HG03095 (cell line): ENCODE measurements around the gene PLEKHG5.

Source experiments
- ATAC-seq: cut with Tn5 transposase; IDR thresholded peaks from one replicate; pipeline ENCODE4 v1.9.1; 2021; ENCODE audit warnings: moderate library complexity; ENCODE audit not compliant: unreplicated experiment

The PLEKHG5 gene

DNA sequence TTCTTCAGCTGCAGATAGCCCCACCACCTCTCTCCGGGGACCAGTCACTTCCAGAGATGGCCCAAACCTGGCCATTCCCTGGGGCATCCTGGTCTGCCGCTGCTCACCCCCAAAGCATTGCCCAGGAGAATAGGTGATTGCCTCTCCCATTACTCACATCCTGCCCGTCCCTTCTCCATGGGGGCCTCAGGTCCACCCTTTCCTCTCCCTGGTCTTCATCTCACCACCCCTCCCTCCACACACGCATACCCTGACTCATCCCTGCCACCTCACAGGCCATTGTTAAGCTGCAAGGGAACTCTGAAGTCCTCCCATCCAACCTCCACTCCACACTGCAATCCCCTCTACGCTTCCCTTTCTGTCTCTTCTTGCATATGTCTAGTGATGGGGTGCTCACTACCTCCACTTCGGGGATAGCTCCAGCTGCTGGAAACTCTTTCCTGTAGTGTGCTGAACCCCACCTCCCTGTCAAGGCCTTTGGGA is at the start of gene PLEKHG5:
Gene PLEKHG5, minus strand, starts transcription at position 188 of the 483 bp plus-strand sequence. CDS start 14,096 bp downstream, outside the sequence.
- no peak for ATAC-seq

- no peak for ATAC-seq
These were observed 47.5 kb upstream of the PLEKHG5 start for GRCh38 chr1:6538956-6539355.

DNA sequence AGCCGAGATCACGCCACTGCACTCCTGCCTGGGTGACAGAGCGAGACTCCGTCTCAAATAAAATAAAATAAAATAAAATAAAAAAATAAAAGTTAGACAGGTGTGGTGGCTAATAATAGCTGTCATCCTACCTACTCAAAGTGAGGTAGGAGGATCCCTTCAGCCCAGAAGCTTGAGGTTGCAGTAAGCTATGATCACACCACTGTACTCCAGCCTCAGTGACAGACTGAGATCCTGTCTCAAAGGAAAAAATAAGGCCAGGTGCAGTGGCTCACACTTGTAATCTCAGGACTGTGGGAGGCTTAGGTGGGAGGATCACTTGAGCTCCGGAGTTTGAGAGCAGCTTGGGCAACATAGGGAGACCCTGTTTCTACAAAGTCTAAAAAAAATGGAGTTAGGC is 44.8 kb upstream of the PLEKHG5 start:
- no peak for ATAC-seq

GRCh38 chr1:6535214-6535613 is 43.7 kb upstream of the PLEKHG5 start:
- no peak for ATAC-seq

DNA sequence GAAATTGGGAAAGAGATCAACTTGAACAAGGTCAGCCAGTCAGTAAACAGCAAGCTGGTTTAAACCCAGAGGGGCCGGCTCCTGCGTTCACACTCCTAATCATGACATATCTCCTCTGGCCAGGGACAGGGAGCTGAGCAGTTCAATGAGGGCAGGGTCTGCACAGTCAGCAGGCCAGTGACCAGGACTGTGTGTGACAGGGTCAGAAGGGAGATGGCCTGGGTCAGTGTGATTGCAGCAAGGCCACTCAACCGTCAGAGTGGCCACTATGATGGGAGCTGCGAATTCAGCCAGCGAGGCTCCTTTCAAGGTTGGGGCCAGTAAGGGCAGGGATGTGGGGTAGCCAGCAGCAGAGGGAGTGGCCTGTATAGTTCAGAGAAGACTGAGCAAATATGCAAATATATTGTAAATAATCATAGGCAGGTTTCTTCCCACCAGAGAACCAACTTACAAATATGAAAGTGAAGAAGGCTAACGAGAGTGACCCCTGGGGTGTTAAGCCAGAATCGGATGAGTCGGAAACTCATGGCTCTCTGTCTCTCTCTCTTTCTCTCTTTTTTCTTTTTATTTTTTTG is 42.9 kb upstream of the PLEKHG5 start:
- ATAC-seq: no peak

- ATAC-seq: no peak
These were observed 40.5 kb upstream of the PLEKHG5 start for GRCh38 chr1:6531996-6532395.

DNA sequence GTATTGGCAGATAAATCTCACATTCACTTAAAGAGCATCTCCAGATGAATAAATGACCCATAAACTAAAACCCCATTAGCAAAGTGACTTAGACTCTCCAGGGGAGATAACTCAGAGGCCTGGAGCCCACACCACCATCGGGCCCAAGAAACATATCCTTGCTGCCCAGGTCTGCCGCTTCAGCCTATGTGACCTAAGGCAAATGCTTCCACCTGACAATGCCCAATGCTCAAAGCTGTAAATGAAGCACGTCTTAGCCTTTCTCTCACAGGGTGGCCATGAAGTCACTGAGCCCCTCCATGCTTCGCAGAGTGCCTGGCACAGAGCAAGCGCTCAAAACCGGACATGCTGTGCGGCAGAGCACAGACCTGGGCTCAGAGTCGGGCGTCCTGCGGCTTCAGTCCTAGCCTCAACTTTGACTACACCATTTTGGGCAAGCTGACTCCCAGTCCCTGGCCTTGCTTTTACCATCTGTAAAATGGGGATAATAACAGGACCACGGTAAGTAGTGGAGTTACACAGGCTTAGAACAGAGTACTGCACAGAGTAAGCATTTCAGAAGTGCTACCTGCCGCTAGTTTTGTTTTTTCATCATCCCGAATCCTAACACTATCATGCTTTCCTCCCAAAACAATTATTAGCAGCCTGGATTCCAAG is 39.2 kb upstream of the PLEKHG5 start:
- ATAC-seq: no peak

GRCh38 chr1:6528492-6528891 is 37.0 kb upstream of the PLEKHG5 start:
- no peak for ATAC-seq

GRCh38 chr1:6526316-6526715 is 34.8 kb upstream of the PLEKHG5 start:
- ATAC-seq: no peak

DNA sequence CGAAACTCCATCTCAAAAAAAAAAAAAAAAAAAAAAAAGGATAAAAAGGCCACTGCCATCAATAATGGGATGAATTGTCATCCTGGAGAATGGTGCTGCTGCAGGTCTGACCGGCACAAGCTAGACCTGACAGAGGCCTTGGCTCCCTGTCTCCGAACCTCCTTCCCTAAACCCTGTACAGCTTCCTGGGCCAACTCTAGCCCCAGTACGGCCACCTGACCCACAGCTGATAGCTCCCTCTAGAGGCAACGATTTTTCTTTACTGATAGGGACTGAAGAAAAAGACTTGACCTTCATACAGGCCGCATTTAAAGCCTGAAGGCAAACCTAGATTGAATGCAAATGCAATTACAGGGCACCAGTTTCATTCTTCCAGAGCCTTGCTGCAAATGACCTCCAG is 32.1 kb upstream of the PLEKHG5 start:
- ATAC-seq: no peak

DNA sequence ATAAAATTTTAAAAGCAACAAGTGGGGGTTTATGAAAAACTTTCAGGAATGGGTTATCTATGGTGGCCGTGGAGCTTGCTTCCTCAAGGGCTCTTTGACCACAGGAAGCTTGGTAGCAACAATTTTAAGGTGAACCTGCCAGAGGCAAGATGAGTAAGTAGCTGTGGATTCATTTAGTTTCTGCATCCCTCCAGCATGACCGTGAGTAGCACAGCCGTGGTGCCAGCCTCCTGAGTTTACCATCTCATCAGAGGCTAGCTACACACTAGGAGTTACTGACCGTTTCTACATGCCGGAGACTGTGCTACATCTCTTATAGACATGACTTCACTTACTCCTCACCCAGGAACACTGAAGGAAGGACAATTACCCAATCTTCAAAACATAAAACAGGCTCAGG is 30.1 kb upstream of the PLEKHG5 start:
- no peak for ATAC-seq

DNA sequence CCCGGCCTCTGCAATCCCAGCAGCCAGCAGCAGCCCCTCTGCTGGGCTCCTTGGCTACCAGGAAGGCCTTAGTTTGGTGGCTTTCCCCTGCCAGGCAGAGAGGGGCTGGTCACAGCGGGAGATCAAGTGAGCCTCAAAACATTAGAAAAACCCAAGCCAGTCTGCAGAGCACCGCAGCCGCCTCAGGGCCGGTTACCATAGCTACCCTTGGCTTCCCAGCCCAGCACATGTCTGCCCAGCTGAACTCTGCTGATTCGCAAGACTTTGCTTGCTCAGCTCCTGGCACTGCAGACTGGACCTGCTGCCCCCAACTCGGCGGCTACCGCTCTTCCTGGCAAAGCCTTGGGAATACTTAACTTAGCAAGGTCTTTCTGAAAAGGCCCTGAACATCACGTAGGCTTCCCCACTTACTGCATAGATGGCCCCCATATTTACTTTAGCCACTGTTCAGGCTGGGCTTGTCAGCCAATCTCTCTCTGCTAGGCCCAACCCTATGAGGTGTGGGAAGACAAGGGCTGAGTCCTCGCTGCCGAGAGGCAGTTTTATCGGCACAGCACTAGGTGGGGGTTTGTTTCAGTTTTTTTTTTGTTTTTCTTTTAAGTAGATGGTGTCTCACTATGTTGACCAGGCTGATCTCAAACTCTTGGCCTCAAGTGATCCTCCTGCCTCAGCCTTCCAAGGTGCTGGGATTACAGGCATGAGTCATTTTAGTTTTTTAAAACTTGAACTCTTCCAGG is 28.6 kb upstream of the PLEKHG5 start:
- ATAC-seq: no peak

DNA sequence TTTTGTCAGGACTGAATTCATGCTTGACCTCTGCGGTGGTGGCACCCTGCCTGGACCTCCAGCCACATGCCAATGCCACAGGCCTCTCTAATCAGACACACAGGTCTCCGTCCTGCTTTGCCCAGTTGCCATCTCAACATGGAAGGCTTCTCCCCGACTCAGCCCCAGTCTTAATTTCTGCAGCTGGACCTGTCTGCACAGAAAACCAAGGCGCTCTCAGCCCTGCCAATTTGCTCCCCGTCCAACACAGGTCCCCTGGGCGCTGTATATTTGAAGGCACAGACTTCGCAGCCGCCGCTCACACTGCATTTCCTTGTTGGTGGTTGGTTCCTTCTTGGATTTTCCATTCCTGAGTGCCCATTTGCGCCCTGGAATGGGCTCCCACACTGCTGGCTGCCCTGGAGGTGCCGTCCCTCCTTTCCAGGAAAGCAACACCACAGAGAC is 28.0 kb upstream of the PLEKHG5 start:
- ATAC-seq: no peak

DNA sequence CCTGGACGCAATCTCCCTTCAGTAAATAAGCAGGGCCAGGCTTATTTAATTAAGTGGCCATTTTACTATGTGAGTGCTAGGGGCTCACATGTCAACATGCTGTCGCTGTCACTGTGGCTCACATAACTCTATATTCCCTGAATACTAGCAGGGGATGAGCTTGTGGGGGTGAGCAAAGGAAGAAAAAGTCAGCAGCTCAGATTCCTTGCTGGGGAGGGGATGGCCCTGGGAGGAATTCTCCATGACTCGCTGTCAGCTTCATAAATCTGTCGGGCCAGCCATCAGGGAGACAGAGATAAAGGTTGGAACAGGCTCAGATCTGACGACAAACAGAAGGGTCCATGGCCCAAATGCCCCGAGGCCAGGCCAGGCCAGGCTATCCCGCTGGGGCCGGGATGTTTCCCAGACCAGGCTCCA is 26.0 kb upstream of the PLEKHG5 start:
- no peak for ATAC-seq

DNA sequence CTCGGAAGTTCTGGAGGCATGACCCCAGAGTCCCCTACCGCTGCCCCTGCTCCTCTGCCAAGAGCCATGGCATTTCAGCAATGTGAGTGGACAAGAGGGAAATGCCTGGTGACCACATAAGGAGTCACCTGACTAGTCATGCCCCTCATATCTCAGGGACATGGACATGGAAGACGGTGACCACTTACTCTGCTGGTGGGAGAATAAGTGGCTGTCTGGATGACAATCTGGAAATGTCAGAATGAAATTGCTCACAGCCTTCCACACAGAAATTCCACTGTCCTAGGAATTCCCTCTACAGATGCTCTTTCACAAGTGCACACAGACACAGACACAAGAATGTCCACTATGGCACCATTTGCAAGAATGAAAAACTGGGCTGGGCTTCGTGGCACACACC is 24.3 kb upstream of the PLEKHG5 start:
- ATAC-seq: no peak

GRCh38 chr1:6513320-6513801 is 21.9 kb upstream of the PLEKHG5 start:
- no peak for ATAC-seq

GRCh38 chr1:6512908-6513280 is 21.4 kb upstream of the PLEKHG5 start:
- no peak for ATAC-seq

- no peak for ATAC-seq
These were observed 20.9 kb upstream of the PLEKHG5 start for GRCh38 chr1:6512245-6512907.

GRCh38 chr1:6511561-6512244 is 20.2 kb upstream of the PLEKHG5 start:
- no peak for ATAC-seq

- ATAC-seq: no peak
These were observed 19.6 kb upstream of the PLEKHG5 start for GRCh38 chr1:6511056-6511455.

DNA sequence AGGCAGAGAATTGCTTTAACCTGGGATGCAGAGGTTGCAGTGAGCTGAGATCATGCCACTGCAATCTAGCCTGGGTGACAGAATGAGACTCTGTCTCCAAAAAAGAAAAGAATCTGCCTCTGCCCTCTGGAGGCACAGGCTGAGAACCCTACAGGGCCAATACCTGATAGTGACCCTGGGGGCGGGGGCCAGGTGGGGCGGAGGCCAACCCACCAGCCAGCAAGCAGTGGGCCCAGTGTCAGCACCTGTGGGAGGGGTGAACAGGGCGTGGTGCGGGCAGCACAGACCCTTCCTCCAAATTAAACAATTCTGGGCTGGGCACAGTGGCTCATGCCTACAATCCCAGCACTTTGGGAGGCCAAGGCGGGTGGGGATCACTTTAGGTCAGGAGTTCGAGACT is 19.0 kb upstream of the PLEKHG5 start:
- ATAC-seq: no peak
